ENCODE data around the gene TPD52L2.
"Not testable (repeated sequence)": the region's sequence is repeated elsewhere in the genome, so short reads cannot be mapped to it uniquely, and the experiment has no call there.

The TPD52L2 gene

GRCh38 chr20:63864545-63864977 is 509 bp upstream of the TPD52L2 start:
- peaks cover 13% of the 10 kb centered on the region; the same call in 1 of the 2 replicates for H3K36me3 ChIP-seq (ENCODE audit: insufficient read depth, low read length)
- H2AFZ ChIP-seq (ENCODE audit: low read length, unreplicated experiment) = peak overlapping the region; percentile 69
- peak overlapping the region; percentile 63 for H3K27ac ChIP-seq (ENCODE audit: low read depth, low read length)
- no peaks in the 10 kb centered on the region for H3K27me3 ChIP-seq (ENCODE audit: insufficient read depth, low read length)
- H3K79me2 ChIP-seq (ENCODE audit: control insufficient read depth, insufficient read depth, low read length, unreplicated experiment) = peaks cover 51% of the 10 kb centered on the region
- H3K4me3 ChIP-seq (ENCODE audit: low read depth, low read length) = peak overlapping the region; percentile 90
- peaks cover 7% of the 10 kb centered on the region for H3K4me1 ChIP-seq (ENCODE audit: control insufficient read depth, insufficient read depth, low read length, unreplicated experiment)

- not testable (repeated sequence) for H3K4me1 ChIP-seq (ENCODE audit: control insufficient read depth, insufficient read depth, low read length, unreplicated experiment); H2AFZ ChIP-seq (ENCODE audit: low read length, unreplicated experiment); H3K27ac ChIP-seq (ENCODE audit: low read depth, low read length); H3K4me3 ChIP-seq (ENCODE audit: low read depth, low read length); H3K27me3 ChIP-seq (ENCODE audit: insufficient read depth, low read length)
- peaks cover 62% of the 10 kb centered on the region for H3K79me2 ChIP-seq (ENCODE audit: control insufficient read depth, insufficient read depth, low read length, unreplicated experiment)
- peaks cover 21% of the 10 kb centered on the region; the same call in 1 of the 2 replicates for H3K36me3 ChIP-seq (ENCODE audit: insufficient read depth, low read length)
Observed at GRCh38 chr20:63867042-63867441, 2.0 kb downstream of the TPD52L2 start.

GRCh38 chr20:63868264-63868663 is 3.2 kb downstream of the TPD52L2 start:
- H3K79me2 ChIP-seq (ENCODE audit: control insufficient read depth, insufficient read depth, low read length, unreplicated experiment) = peaks cover 62% of the 10 kb centered on the region
- no peak overlapping the region for H2AFZ ChIP-seq (ENCODE audit: low read length, unreplicated experiment)
- no peak overlapping the region for H3K27ac ChIP-seq (ENCODE audit: low read depth, low read length)
- peaks cover 24% of the 10 kb centered on the region; the same call in 1 of the 2 replicates for H3K36me3 ChIP-seq (ENCODE audit: insufficient read depth, low read length)
- H3K4me1 ChIP-seq (ENCODE audit: control insufficient read depth, insufficient read depth, low read length, unreplicated experiment) = peaks cover 10% of the 10 kb centered on the region
- H3K4me3 ChIP-seq (ENCODE audit: low read depth, low read length) = no peak overlapping the region
- H3K27me3 ChIP-seq (ENCODE audit: insufficient read depth, low read length) = no peaks in the 10 kb centered on the region

GRCh38 chr20:63873477-63873971 is 8.5 kb downstream of the TPD52L2 start:
- Histone ChIP-seq H2AFZ (ENCODE audit: low read length, unreplicated experiment) (no peak overlapping the region), H3K27ac (ENCODE audit: low read depth, low read length) (peak overlapping the region; percentile 59), H3K79me2 (ENCODE audit: control insufficient read depth, insufficient read depth, low read length, unreplicated experiment) (peaks cover 55% of the 10 kb centered on the region), H3K4me1 (ENCODE audit: control insufficient read depth, insufficient read depth, low read length, unreplicated experiment) (peaks cover 13% of the 10 kb centered on the region), H3K36me3 (ENCODE audit: insufficient read depth, low read length) (peaks cover 46% of the 10 kb centered on the region), H3K27me3 (ENCODE audit: insufficient read depth, low read length) (no peaks in the 10 kb centered on the region), H3K4me3 (ENCODE audit: low read depth, low read length) (no peak overlapping the region)

- peaks cover 50% of the 10 kb centered on the region for H3K79me2 ChIP-seq (ENCODE audit: control insufficient read depth, insufficient read depth, low read length, unreplicated experiment)
- H3K4me3 ChIP-seq (ENCODE audit: low read depth, low read length); H3K27ac ChIP-seq (ENCODE audit: low read depth, low read length); H2AFZ ChIP-seq (ENCODE audit: low read length, unreplicated experiment); H3K27me3 ChIP-seq (ENCODE audit: insufficient read depth, low read length): not testable (repeated sequence)
- H3K36me3 ChIP-seq (ENCODE audit: insufficient read depth, low read length) = peaks cover 41% of the 10 kb centered on the region
- peaks cover 13% of the 10 kb centered on the region for H3K4me1 ChIP-seq (ENCODE audit: control insufficient read depth, insufficient read depth, low read length, unreplicated experiment)
Observed at GRCh38 chr20:63874241-63874640, 9.2 kb downstream of the TPD52L2 start.

GRCh38 chr20:63876489-63877036 is 11.5 kb downstream of the TPD52L2 start:
- peaks cover 41% of the 10 kb centered on the region for H3K79me2 ChIP-seq (ENCODE audit: control insufficient read depth, insufficient read depth, low read length, unreplicated experiment)
- H3K36me3 ChIP-seq (ENCODE audit: insufficient read depth, low read length) = peaks cover 30% of the 10 kb centered on the region
- peaks cover 13% of the 10 kb centered on the region for H3K4me1 ChIP-seq (ENCODE audit: control insufficient read depth, insufficient read depth, low read length, unreplicated experiment)
- H3K4me3 ChIP-seq (ENCODE audit: low read depth, low read length) = no peak overlapping the region
- no peaks in the 10 kb centered on the region for H3K27me3 ChIP-seq (ENCODE audit: insufficient read depth, low read length)
- no peak overlapping the region for H3K27ac ChIP-seq (ENCODE audit: low read depth, low read length)
- H2AFZ ChIP-seq (ENCODE audit: low read length, unreplicated experiment) = no peak overlapping the region

- no peaks in the 10 kb centered on the region for H3K27me3 ChIP-seq (ENCODE audit: insufficient read depth, low read length)
- H3K36me3 ChIP-seq (ENCODE audit: insufficient read depth, low read length) = peaks cover 27% of the 10 kb centered on the region
- no peak overlapping the region for H3K27ac ChIP-seq (ENCODE audit: low read depth, low read length)
- no peak overlapping the region for H2AFZ ChIP-seq (ENCODE audit: low read length, unreplicated experiment)
- H3K4me3 ChIP-seq (ENCODE audit: low read depth, low read length) = no peak overlapping the region
- peaks cover 11% of the 10 kb centered on the region for H3K4me1 ChIP-seq (ENCODE audit: control insufficient read depth, insufficient read depth, low read length, unreplicated experiment)
- peaks cover 37% of the 10 kb centered on the region for H3K79me2 ChIP-seq (ENCODE audit: control insufficient read depth, insufficient read depth, low read length, unreplicated experiment)
Observed at GRCh38 chr20:63877755-63878470, 12.8 kb downstream of the TPD52L2 start.

GRCh38 chr20:63878899-63879663 is 14.0 kb downstream of the TPD52L2 start:
- H3K36me3 ChIP-seq (ENCODE audit: insufficient read depth, low read length) = peaks cover 27% of the 10 kb centered on the region
- no peak overlapping the region for H3K27ac ChIP-seq (ENCODE audit: low read depth, low read length)

GRCh38 chr20:63880901-63881300 is 15.8 kb downstream of the TPD52L2 start:
- H3K36me3 ChIP-seq (ENCODE audit: insufficient read depth, low read length) = peaks cover 16% of the 10 kb centered on the region
- H3K27me3 ChIP-seq (ENCODE audit: insufficient read depth, low read length); H3K4me1 ChIP-seq (ENCODE audit: control insufficient read depth, insufficient read depth, low read length, unreplicated experiment); H2AFZ ChIP-seq (ENCODE audit: low read length, unreplicated experiment); H3K4me3 ChIP-seq (ENCODE audit: low read depth, low read length); H3K27ac ChIP-seq (ENCODE audit: low read depth, low read length): not testable (repeated sequence)
- peaks cover 33% of the 10 kb centered on the region for H3K79me2 ChIP-seq (ENCODE audit: control insufficient read depth, insufficient read depth, low read length, unreplicated experiment)

More at GRCh38 chr20:63878899-63879663, 14.0 kb downstream of the TPD52L2 start:
- no peaks in the 10 kb centered on the region for H3K27me3 ChIP-seq (ENCODE audit: insufficient read depth, low read length)
- H3K4me1 ChIP-seq (ENCODE audit: control insufficient read depth, insufficient read depth, low read length, unreplicated experiment) = peaks cover 4% of the 10 kb centered on the region
- H3K4me3 ChIP-seq (ENCODE audit: low read depth, low read length) = no peak overlapping the region
- no peak overlapping the region for H2AFZ ChIP-seq (ENCODE audit: low read length, unreplicated experiment)
- H3K79me2 ChIP-seq (ENCODE audit: control insufficient read depth, insufficient read depth, low read length, unreplicated experiment) = peaks cover 37% of the 10 kb centered on the region

- H3K36me3 ChIP-seq (ENCODE audit: insufficient read depth, low read length) = peaks cover 10% of the 10 kb centered on the region; the same call in 1 of the 2 replicates
- no peak overlapping the region for H2AFZ ChIP-seq (ENCODE audit: low read length, unreplicated experiment)
- no peak overlapping the region for H3K27ac ChIP-seq (ENCODE audit: low read depth, low read length)
- H3K27me3 ChIP-seq (ENCODE audit: insufficient read depth, low read length) = no peaks in the 10 kb centered on the region
- H3K4me1 ChIP-seq (ENCODE audit: control insufficient read depth, insufficient read depth, low read length, unreplicated experiment) = no peaks in the 10 kb centered on the region
- peaks cover 26% of the 10 kb centered on the region for H3K79me2 ChIP-seq (ENCODE audit: control insufficient read depth, insufficient read depth, low read length, unreplicated experiment)
- H3K4me3 ChIP-seq (ENCODE audit: low read depth, low read length) = no peak overlapping the region
Observed at GRCh38 chr20:63881451-63882226, 16.6 kb downstream of the TPD52L2 start.

Measured in ACC112 (cell line).